RKO (cell line): Measurements from ENCODE around the gene IRGQ.
"Not testable (repeated sequence)": the region's sequence is repeated elsewhere in the genome, so short reads cannot be mapped to it uniquely, and the experiment has no call there.

Experiments
- DNase-seq: peaks from one replicate; pipeline ENCODE4 v3.0.0-alpha.2; 2016; ENCODE audit warnings: low spot score

Gene IRGQ

GRCh38 chr19:43595999-43596841, at the start of gene IRGQ, which contains the start of gene ZNF576:
Gene IRGQ (minus strand): TSS chr19:43596134. CDS start chr19:43595338, 796 bp downstream.
Gene ZNF576 (plus strand): TSS chr19:43596595. CDS start chr19:43597109, 514 bp downstream.
- peak; percentile 99 for DNase-seq

- DNase-seq = no peak
These were observed 48.2 kb upstream of the IRGQ start for GRCh38 chr19:43644181-43644580.

GRCh38 chr19:43643326-43643725, 47.4 kb upstream of the IRGQ start:
- no peak for DNase-seq

GRCh38 chr19:43642531-43642930, 46.6 kb upstream of the IRGQ start:
- DNase-seq = no peak

GRCh38 chr19:43641333-43641732, 45.4 kb upstream of the IRGQ start:
- DNase-seq = no peak

GRCh38 chr19:43640424-43640757, 44.5 kb upstream of the IRGQ start:
- DNase-seq = no peak

GRCh38 chr19:43639519-43640423, 43.8 kb upstream of the IRGQ start, which contains the start of gene CADM4:
Gene CADM4 (minus strand): TSS chr19:43639850. CDS start chr19:43639790, 60 bp downstream.
- no peak for DNase-seq

GRCh38 chr19:43638995-43639518, 43.1 kb upstream of the IRGQ start:
- DNase-seq = no peak

GRCh38 chr19:43638214-43638994, 42.5 kb upstream of the IRGQ start:
- no peak for DNase-seq

GRCh38 chr19:43636121-43636683, 40.3 kb upstream of the IRGQ start:
- DNase-seq = no peak

GRCh38 chr19:43635561-43635940, 39.6 kb upstream of the IRGQ start:
- DNase-seq = not testable (repeated sequence)

- DNase-seq = no peak
These were observed 39.1 kb upstream of the IRGQ start for GRCh38 chr19:43634872-43635560.

GRCh38 chr19:43634506-43634871, 38.6 kb upstream of the IRGQ start:
- DNase-seq = no peak

GRCh38 chr19:43634068-43634467, 38.1 kb upstream of the IRGQ start:
- DNase-seq = no peak

GRCh38 chr19:43633520-43633919, 37.6 kb upstream of the IRGQ start:
- no peak for DNase-seq

- no peak for DNase-seq
These were observed 35.6 kb upstream of the IRGQ start for GRCh38 chr19:43631491-43631890.

GRCh38 chr19:43628646-43629326, 32.9 kb upstream of the IRGQ start:
- no peak for DNase-seq

- no peak for DNase-seq
These were observed 30.9 kb upstream of the IRGQ start for GRCh38 chr19:43626838-43627237.

GRCh38 chr19:43625918-43626579, 30.1 kb upstream of the IRGQ start:
- DNase-seq = no peak

- no peak for DNase-seq
These were observed 29.0 kb upstream of the IRGQ start for GRCh38 chr19:43624933-43625332.
